K562 (cell line): ENCODE measurements around the gene CD22. TPM values are rescaled to one million over a fixed set of nuclear protein-coding genes. Genes with fewer than 3 reads are reported as not detected.

Experiments
- NCOA2 ChIP-seq, 2 experiments: fragments of 450-650 bp; IDR thresholded peaks; 2 replicates each; pipeline ENCODE4 v1.6.1; 2018; ENCODE audit warnings: mild to moderate bottlenecking in 2 of 2, moderate library complexity in 1 of 2; ENCODE audit not compliant: partially characterized antibody in 2 of 2
- polyA plus RNA-seq, 8 experiments: library from polyadenylated mRNA; depleted of rRNA in 4 of 8; stranded (reverse) in 5 of 8; unstranded in 3 of 8; fragments of >200 nt; fragmentation: Nextera tagmentation in 2 of 8; fragmentation: Illumina TruSeq in 1 of 8; extraction: Ambion mirVana in 2 of 8; extraction: Trizol in 1 of 8; gene quantifications; 2 replicates each; pipeline versions ENCODE4 v1.2.1 to v1.2.3, GENCODE V29; 2011 to 2014; ENCODE audit warnings: inconsistent platforms in 1 of 8, missing spikeins in 1 of 8
- total RNA-seq, 7 experiments: library from RNA; depleted of rRNA in 6 of 7; stranded (reverse); fragments of >200 nt in 6 of 7; fragmentation: Illumina TruSeq in 2 of 7; extraction: Trizol in 2 of 7; gene quantifications; 2 replicates each; pipeline versions ENCODE4 v1.2.1 to v1.2.3, GENCODE V29; 2011 to 2021; ENCODE audit warnings: low replicate concordance in 1 of 7
- TF ChIP-seq, protein P1 (sequence below): fragments of 450-650 bp; IDR thresholded peaks from 2 replicates; pipeline ENCODE4 v1.6.1; 2016; ENCODE audit warnings: mild to moderate bottlenecking, moderate library complexity
- TF ChIP-seq, protein P2 (sequence below), 2 experiments: IDR thresholded peaks in 1 of 2; conservative IDR thresholded peaks in 1 of 2; 2 replicates each; pipeline ENCODE4 v1.6.1; 2016; ENCODE audit warnings: low read depth in 2 of 2, mild to moderate bottlenecking in 1 of 2, missing compliant biosample characterization in 1 of 2, missing genetic modification characterization in 1 of 2, moderate library complexity in 1 of 2

Gene CD22
- total and polyA plus RNA-seq, 9 of the 15 experiments (the other 6 are each of a cell fraction or from before 2014, with no cell fraction given): 0.29 to 5.0 (median 3.5) TPM

DNA sequence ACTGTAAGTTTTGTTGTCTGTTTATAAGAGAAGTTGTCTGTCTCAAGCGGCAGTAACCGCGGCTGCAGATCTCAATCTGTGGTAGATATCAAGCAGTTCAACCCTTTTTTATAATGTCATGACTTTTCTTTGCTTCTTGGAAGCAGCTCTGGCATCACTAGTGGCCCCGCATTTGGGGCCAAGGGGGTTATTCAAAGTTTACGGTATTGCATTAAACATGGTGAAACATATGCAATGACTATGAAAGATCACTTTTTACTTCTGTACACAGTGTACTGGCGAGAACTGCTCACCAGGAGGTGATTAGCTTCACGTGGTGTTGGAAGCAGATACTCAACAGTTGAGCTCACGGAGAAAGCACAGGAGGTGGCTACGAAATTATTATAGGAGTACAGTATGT is 24.6 kb downstream of the CD22 start (continued):
- TF ChIP-seq, protein P1, sequence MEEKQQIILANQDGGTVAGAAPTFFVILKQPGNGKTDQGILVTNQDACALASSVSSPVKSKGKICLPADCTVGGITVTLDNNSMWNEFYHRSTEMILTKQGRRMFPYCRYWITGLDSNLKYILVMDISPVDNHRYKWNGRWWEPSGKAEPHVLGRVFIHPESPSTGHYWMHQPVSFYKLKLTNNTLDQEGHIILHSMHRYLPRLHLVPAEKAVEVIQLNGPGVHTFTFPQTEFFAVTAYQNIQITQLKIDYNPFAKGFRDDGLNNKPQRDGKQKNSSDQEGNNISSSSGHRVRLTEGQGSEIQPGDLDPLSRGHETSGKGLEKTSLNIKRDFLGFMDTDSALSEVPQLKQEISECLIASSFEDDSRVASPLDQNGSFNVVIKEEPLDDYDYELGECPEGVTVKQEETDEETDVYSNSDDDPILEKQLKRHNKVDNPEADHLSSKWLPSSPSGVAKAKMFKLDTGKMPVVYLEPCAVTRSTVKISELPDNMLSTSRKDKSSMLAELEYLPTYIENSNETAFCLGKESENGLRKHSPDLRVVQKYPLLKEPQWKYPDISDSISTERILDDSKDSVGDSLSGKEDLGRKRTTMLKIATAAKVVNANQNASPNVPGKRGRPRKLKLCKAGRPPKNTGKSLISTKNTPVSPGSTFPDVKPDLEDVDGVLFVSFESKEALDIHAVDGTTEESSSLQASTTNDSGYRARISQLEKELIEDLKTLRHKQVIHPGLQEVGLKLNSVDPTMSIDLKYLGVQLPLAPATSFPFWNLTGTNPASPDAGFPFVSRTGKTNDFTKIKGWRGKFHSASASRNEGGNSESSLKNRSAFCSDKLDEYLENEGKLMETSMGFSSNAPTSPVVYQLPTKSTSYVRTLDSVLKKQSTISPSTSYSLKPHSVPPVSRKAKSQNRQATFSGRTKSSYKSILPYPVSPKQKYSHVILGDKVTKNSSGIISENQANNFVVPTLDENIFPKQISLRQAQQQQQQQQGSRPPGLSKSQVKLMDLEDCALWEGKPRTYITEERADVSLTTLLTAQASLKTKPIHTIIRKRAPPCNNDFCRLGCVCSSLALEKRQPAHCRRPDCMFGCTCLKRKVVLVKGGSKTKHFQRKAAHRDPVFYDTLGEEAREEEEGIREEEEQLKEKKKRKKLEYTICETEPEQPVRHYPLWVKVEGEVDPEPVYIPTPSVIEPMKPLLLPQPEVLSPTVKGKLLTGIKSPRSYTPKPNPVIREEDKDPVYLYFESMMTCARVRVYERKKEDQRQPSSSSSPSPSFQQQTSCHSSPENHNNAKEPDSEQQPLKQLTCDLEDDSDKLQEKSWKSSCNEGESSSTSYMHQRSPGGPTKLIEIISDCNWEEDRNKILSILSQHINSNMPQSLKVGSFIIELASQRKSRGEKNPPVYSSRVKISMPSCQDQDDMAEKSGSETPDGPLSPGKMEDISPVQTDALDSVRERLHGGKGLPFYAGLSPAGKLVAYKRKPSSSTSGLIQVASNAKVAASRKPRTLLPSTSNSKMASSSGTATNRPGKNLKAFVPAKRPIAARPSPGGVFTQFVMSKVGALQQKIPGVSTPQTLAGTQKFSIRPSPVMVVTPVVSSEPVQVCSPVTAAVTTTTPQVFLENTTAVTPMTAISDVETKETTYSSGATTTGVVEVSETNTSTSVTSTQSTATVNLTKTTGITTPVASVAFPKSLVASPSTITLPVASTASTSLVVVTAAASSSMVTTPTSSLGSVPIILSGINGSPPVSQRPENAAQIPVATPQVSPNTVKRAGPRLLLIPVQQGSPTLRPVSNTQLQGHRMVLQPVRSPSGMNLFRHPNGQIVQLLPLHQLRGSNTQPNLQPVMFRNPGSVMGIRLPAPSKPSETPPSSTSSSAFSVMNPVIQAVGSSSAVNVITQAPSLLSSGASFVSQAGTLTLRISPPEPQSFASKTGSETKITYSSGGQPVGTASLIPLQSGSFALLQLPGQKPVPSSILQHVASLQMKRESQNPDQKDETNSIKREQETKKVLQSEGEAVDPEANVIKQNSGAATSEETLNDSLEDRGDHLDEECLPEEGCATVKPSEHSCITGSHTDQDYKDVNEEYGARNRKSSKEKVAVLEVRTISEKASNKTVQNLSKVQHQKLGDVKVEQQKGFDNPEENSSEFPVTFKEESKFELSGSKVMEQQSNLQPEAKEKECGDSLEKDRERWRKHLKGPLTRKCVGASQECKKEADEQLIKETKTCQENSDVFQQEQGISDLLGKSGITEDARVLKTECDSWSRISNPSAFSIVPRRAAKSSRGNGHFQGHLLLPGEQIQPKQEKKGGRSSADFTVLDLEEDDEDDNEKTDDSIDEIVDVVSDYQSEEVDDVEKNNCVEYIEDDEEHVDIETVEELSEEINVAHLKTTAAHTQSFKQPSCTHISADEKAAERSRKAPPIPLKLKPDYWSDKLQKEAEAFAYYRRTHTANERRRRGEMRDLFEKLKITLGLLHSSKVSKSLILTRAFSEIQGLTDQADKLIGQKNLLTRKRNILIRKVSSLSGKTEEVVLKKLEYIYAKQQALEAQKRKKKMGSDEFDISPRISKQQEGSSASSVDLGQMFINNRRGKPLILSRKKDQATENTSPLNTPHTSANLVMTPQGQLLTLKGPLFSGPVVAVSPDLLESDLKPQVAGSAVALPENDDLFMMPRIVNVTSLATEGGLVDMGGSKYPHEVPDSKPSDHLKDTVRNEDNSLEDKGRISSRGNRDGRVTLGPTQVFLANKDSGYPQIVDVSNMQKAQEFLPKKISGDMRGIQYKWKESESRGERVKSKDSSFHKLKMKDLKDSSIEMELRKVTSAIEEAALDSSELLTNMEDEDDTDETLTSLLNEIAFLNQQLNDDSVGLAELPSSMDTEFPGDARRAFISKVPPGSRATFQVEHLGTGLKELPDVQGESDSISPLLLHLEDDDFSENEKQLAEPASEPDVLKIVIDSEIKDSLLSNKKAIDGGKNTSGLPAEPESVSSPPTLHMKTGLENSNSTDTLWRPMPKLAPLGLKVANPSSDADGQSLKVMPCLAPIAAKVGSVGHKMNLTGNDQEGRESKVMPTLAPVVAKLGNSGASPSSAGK: no peak
- TF ChIP-seq, protein P2, sequence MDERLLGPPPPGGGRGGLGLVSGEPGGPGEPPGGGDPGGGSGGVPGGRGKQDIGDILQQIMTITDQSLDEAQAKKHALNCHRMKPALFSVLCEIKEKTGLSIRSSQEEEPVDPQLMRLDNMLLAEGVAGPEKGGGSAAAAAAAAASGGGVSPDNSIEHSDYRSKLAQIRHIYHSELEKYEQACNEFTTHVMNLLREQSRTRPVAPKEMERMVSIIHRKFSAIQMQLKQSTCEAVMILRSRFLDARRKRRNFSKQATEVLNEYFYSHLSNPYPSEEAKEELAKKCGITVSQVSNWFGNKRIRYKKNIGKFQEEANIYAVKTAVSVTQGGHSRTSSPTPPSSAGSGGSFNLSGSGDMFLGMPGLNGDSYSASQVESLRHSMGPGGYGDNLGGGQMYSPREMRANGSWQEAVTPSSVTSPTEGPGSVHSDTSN (CRISPR knock-in tag; IDR thresholded peaks at IDR 0.05; ENCODE audit: low read depth): no peak
- TF ChIP-seq, protein P2 (tag; conservative IDR thresholded peaks at IDR 0.05; ENCODE audit: low read depth): 0 out of 2 replicates have a peak, but pooled peaks have one; percentile 37
- TF ChIP-seq NCOA2 (IDR thresholded peaks at IDR 0.05; ENCODE audit: partially characterized antibody in 2 of 2): no peak
